Activated naive CD8-positive, alpha-beta T cell treated with anti-CD3 and anti-CD28 coated beads, Interleukin-2, amount 10 ng/mL, durations not matched to agents 7 days and 5 days (primary cell): Measurements from ENCODE around the gene SURF6. TPM values are rescaled to one million over a fixed set of nuclear protein-coding genes. Genes with fewer than 3 reads are reported as not detected.

Experiments
- ATAC-seq: fragments of 150-1000 bp; cut with Tn5 transposase; one replicate; pipeline ENCODE4 v1.10.0; 2021; ENCODE audit warnings: low read depth, moderate library complexity
- POLR2A ChIA-PET: fragments of 350-600 bp; sonication (Branson Sonifier 250); formaldehyde crosslinking; loops from one replicate; lab custom pipeline; 2021; ENCODE audit warnings: antibody characterized with exemption; lab: Charles Lee
- DNase-seq: peaks from one replicate; pipeline ENCODE4 v3.0.0; 2021
- H3K27ac Mint-ChIP-seq: one replicate; pipeline ENCODE4 v1.8.0; 2022; ENCODE audit warnings: mild to moderate bottlenecking, mixed read lengths
- H3K27me3 Mint-ChIP-seq: one replicate; pipeline ENCODE4 v1.8.0; 2022; ENCODE audit warnings: mild to moderate bottlenecking, moderate library complexity, mixed read lengths
- H3K36me3 Mint-ChIP-seq: one replicate; pipeline ENCODE4 v1.8.0; 2021; ENCODE audit warnings: mild to moderate bottlenecking, mixed read lengths
- H3K4me1 Mint-ChIP-seq: one replicate; pipeline ENCODE4 v1.8.0; 2021; ENCODE audit warnings: mixed read lengths
- H3K4me3 Mint-ChIP-seq: one replicate; pipeline ENCODE4 v1.8.0; 2022; ENCODE audit warnings: mild to moderate bottlenecking, moderate library complexity, mixed read lengths
- H3K9me3 Mint-ChIP-seq: one replicate; pipeline ENCODE4 v1.8.0; 2021; ENCODE audit warnings: mixed read lengths
- total RNA-seq, 2 experiments: library from RNA; stranded (reverse); gene quantifications; one replicate each; pipeline ENCODE4 v1.2.3, GENCODE V29; 2021

SURF6 gene
- total RNA-seq, 2 experiments from 2014 or later = 20.5 to 21.0 TPM

GRCh38 chr9:133375116-133375723 is 39.2 kb upstream of the SURF6 start:
- no peak for DNase-seq
- peaks cover 3% of the 10 kb centered on the region for H3K27me3 Mint-ChIP-seq
- H3K36me3 Mint-ChIP-seq = peaks cover 20% of the 10 kb centered on the region
- peaks cover 49% of the 10 kb centered on the region for H3K4me1 Mint-ChIP-seq
- peak overlapping the region; percentile 95 for H3K4me3 Mint-ChIP-seq
- H3K27ac Mint-ChIP-seq = peak overlapping the region; percentile 99
- no peaks in the 10 kb centered on the region for H3K9me3 Mint-ChIP-seq
- peak; percentile 3 for ATAC-seq
- POLR2A ChIA-PET = interaction anchor here (0.9 to 7.1 kb wide), 9 partner anchors 11 to 42 kb away, joined by 3 to 162 read pairs (median 7); partner anchors contain the start of genes MED22, REXO4, RPL7A and SURF1

- Mint-ChIP-seq H3K36me3 (peaks cover 24% of the 10 kb centered on the region), H3K4me1 (peaks cover 54% of the 10 kb centered on the region), H3K27ac (peak overlapping the region; percentile 99), H3K9me3 (no peaks in the 10 kb centered on the region), H3K4me3 (peak overlapping the region; percentile 95), H3K27me3 (peaks cover 3% of the 10 kb centered on the region)
- DNase-seq (no peak), ATAC-seq (peak; percentile 16)
- POLR2A ChIA-PET = interaction anchor here (0.7 to 7.1 kb wide), 11 partner anchors 10 to 111 kb away, joined by 3 to 162 read pairs (median 7); partner anchors contain the start of genes MED22, REXO4, RPL7A and SURF1
Measured at GRCh38 chr9:133374612-133375115, 38.7 kb upstream of the SURF6 start.

- no peak for DNase-seq
Measured at GRCh38 chr9:133372144-133372543, 36.2 kb upstream of the SURF6 start.

GRCh38 chr9:133371261-133371711 is 35.3 kb upstream of the SURF6 start:
- H3K9me3 Mint-ChIP-seq = no peaks in the 10 kb centered on the region
- ATAC-seq (peak; percentile 43), DNase-seq (peak; percentile 70)
- H3K36me3 Mint-ChIP-seq = peaks cover 36% of the 10 kb centered on the region
- H3K27me3 Mint-ChIP-seq = no peaks in the 10 kb centered on the region
- peak overlapping the region; percentile 93 for H3K27ac Mint-ChIP-seq
- peak overlapping the region; percentile 82 for H3K4me3 Mint-ChIP-seq
- peaks cover 55% of the 10 kb centered on the region for H3K4me1 Mint-ChIP-seq
- POLR2A ChIA-PET = interaction anchor here (0.6 to 7.1 kb wide), 10 partner anchors 9 to 341 kb away, joined by 3 to 162 read pairs (median 6); partner anchors contain the start of genes CACFD1, GTF3C5, MED22 and REXO4

More at GRCh38 chr9:133372144-133372543, 36.2 kb upstream of the SURF6 start:
- Mint-ChIP-seq H3K36me3 (peaks cover 36% of the 10 kb centered on the region), H3K4me3 (peak overlapping the region; percentile 82), H3K4me1 (peaks cover 57% of the 10 kb centered on the region), H3K27me3 (no peaks in the 10 kb centered on the region), H3K27ac (peak overlapping the region; percentile 93), H3K9me3 (no peaks in the 10 kb centered on the region)
- POLR2A ChIA-PET = interaction anchor here (0.6 to 7.1 kb wide), 3 partner anchors 15 to 36 kb away, joined by 3 to 162 read pairs (median 147); partner anchors contain the start of genes MED22, RPL7A, SURF1 and SURF2
- ATAC-seq = no peak

GRCh38 chr9:133370685-133371084 is 34.7 kb upstream of the SURF6 start:
- no peaks in the 10 kb centered on the region for H3K27me3 Mint-ChIP-seq
- peak; percentile 56 for DNase-seq
- peaks cover 42% of the 10 kb centered on the region for H3K36me3 Mint-ChIP-seq
- peak overlapping the region; percentile 82 for H3K4me3 Mint-ChIP-seq
- peak; percentile 73 for ATAC-seq
- peaks cover 55% of the 10 kb centered on the region for H3K4me1 Mint-ChIP-seq
- POLR2A ChIA-PET = interaction anchor here (0.6 to 7.1 kb wide), 10 partner anchors 8 to 340 kb away, joined by 3 to 162 read pairs (median 6); partner anchors contain the start of genes CACFD1, GTF3C5, MED22 and REXO4
- no peaks in the 10 kb centered on the region for H3K9me3 Mint-ChIP-seq
- peak overlapping the region; percentile 93 for H3K27ac Mint-ChIP-seq

GRCh38 chr9:133369933-133370332 is 33.9 kb upstream of the SURF6 start:
- ATAC-seq = no peak
- H3K27ac Mint-ChIP-seq = peak overlapping the region; percentile 93
- peaks cover 40% of the 10 kb centered on the region for H3K36me3 Mint-ChIP-seq

GRCh38 chr9:133369422-133369821 is 33.4 kb upstream of the SURF6 start:
- H3K36me3 Mint-ChIP-seq = peaks cover 39% of the 10 kb centered on the region
- H3K4me3 Mint-ChIP-seq = peak overlapping the region; percentile 82
- no peaks in the 10 kb centered on the region for H3K27me3 Mint-ChIP-seq
- H3K9me3 Mint-ChIP-seq = no peaks in the 10 kb centered on the region
- ATAC-seq (no peak), DNase-seq (no peak)
- H3K4me1 Mint-ChIP-seq = peaks cover 57% of the 10 kb centered on the region
- POLR2A ChIA-PET = interaction anchor here (6.7 to 7.1 kb wide), 2 partner anchors 13 to 20 kb away, joined by 147 to 162 read pairs; partner anchors contain the start of genes MED22, RPL7A, SURF1 and SURF2
- peak overlapping the region; percentile 93 for H3K27ac Mint-ChIP-seq

More at GRCh38 chr9:133369933-133370332, 33.9 kb upstream of the SURF6 start:
- no peak for DNase-seq
- POLR2A ChIA-PET = interaction anchor here (1.4 to 7.1 kb wide), 4 partner anchors 13 to 339 kb away, joined by 4 to 162 read pairs (median 76); partner anchors contain the start of genes GTF3C5, MED22, RPL7A and SURF1
- Mint-ChIP-seq H3K27me3 (no peaks in the 10 kb centered on the region), H3K4me1 (peaks cover 59% of the 10 kb centered on the region), H3K4me3 (peak overlapping the region; percentile 82), H3K9me3 (no peaks in the 10 kb centered on the region)

GRCh38 chr9:133368249-133368881 is 32.4 kb upstream of the SURF6 start:
- peaks cover 52% of the 10 kb centered on the region for H3K4me1 Mint-ChIP-seq
- no peak for DNase-seq
- POLR2A ChIA-PET = no interaction called here

GRCh38 chr9:133367778-133368177 is 31.8 kb upstream of the SURF6 start:
- Mint-ChIP-seq H3K9me3 (no peaks in the 10 kb centered on the region), H3K36me3 (peaks cover 43% of the 10 kb centered on the region), H3K27me3 (no peaks in the 10 kb centered on the region), H3K4me3 (no peak overlapping the region), H3K4me1 (peaks cover 47% of the 10 kb centered on the region), H3K27ac (peak overlapping the region; percentile 93)
- ATAC-seq (no peak), DNase-seq (no peak)
- POLR2A ChIA-PET = interaction anchor here (2.0 kb wide), 1 partner anchor 12 kb away, joined by 6 read pairs; the partner anchor contains the start of genes SURF1 and SURF2

More at GRCh38 chr9:133368249-133368881, 32.4 kb upstream of the SURF6 start:
- Mint-ChIP-seq H3K27ac (peak overlapping the region; percentile 93), H3K9me3 (no peaks in the 10 kb centered on the region), H3K4me3 (peak overlapping the region; percentile 57), H3K27me3 (no peaks in the 10 kb centered on the region), H3K36me3 (peaks cover 43% of the 10 kb centered on the region)
- ATAC-seq = no peak

GRCh38 chr9:133367221-133367620 is 31.2 kb upstream of the SURF6 start:
- Mint-ChIP-seq H3K36me3 (peaks cover 39% of the 10 kb centered on the region), H3K4me1 (peaks cover 42% of the 10 kb centered on the region), H3K4me3 (no peak overlapping the region), H3K27me3 (no peaks in the 10 kb centered on the region), H3K27ac (peak overlapping the region; percentile 53), H3K9me3 (no peaks in the 10 kb centered on the region)
- POLR2A ChIA-PET = interaction anchor here (1.0 to 2.0 kb wide), 2 partner anchors 11 to 111 kb away, joined by 3 to 6 read pairs; partner anchors contain the start of genes SLC2A6, SURF1 and SURF2
- DNase-seq (no peak), ATAC-seq (no peak)

GRCh38 chr9:133366435-133366834 is 30.4 kb upstream of the SURF6 start:
- H3K27ac Mint-ChIP-seq = no peak overlapping the region
- DNase-seq (no peak), ATAC-seq (no peak)
- H3K27me3 Mint-ChIP-seq = no peaks in the 10 kb centered on the region
- POLR2A ChIA-PET = interaction anchor here (1.0 to 2.0 kb wide), 2 partner anchors 10 to 112 kb away, joined by 3 to 6 read pairs; partner anchors contain the start of genes SLC2A6, SURF1 and SURF2
- no peak overlapping the region for H3K4me3 Mint-ChIP-seq
- H3K36me3 Mint-ChIP-seq = peaks cover 38% of the 10 kb centered on the region
- H3K4me1 Mint-ChIP-seq = peaks cover 42% of the 10 kb centered on the region
- no peaks in the 10 kb centered on the region for H3K9me3 Mint-ChIP-seq

GRCh38 chr9:133362359-133363044 is 26.5 kb upstream of the SURF6 start:
- Mint-ChIP-seq H3K4me3 (no peak overlapping the region), H3K27ac (no peak overlapping the region), H3K36me3 (peaks cover 24% of the 10 kb centered on the region), H3K9me3 (no peaks in the 10 kb centered on the region), H3K27me3 (no peaks in the 10 kb centered on the region), H3K4me1 (peaks cover 28% of the 10 kb centered on the region)
- POLR2A ChIA-PET = interaction anchor here (0.6 to 1.5 kb wide), 3 partner anchors 9 to 14 kb away, joined by 4 to 11 read pairs (median 6); partner anchors contain the start of genes MED22 and RPL7A
- ATAC-seq (no peak), DNase-seq (no peak)
